ENCODE data around the gene RBP3.
A peak's percentile ranks its signal among the peaks of the same experiment; 100 is the strongest.
"Not testable (repeated sequence)": the region's sequence is repeated elsewhere in the genome, so short reads cannot be mapped to it uniquely, and the experiment has no call there.

Gene RBP3

GRCh38 chr10:47380341-47381102 is 32.4 kb downstream of the RBP3 start:
- DNase-seq (ENCODE audit: low spot score in 2 of 2) (no peak), ATAC-seq (no peak)
- Mint-ChIP-seq H3K9me3 (no peaks in the 10 kb centered on the region), H3K4me3 (no peak overlapping the region), H3K36me3 (no peaks in the 10 kb centered on the region), H3K27ac (no peak overlapping the region), H3K4me1 (peaks cover 24% of the 10 kb centered on the region)

- peaks cover 24% of the 10 kb centered on the region for H3K4me1 Mint-ChIP-seq
- no peak overlapping the region for H3K27ac Mint-ChIP-seq
- H3K9me3 Mint-ChIP-seq = no peaks in the 10 kb centered on the region
- DNase-seq (ENCODE audit: low spot score in 2 of 2) = no peak
- no peak for ATAC-seq
- H3K36me3 Mint-ChIP-seq = no peaks in the 10 kb centered on the region
- no peak overlapping the region for H3K4me3 Mint-ChIP-seq
Observed at GRCh38 chr10:47381103-47381395, 32.9 kb downstream of the RBP3 start.

DNA sequence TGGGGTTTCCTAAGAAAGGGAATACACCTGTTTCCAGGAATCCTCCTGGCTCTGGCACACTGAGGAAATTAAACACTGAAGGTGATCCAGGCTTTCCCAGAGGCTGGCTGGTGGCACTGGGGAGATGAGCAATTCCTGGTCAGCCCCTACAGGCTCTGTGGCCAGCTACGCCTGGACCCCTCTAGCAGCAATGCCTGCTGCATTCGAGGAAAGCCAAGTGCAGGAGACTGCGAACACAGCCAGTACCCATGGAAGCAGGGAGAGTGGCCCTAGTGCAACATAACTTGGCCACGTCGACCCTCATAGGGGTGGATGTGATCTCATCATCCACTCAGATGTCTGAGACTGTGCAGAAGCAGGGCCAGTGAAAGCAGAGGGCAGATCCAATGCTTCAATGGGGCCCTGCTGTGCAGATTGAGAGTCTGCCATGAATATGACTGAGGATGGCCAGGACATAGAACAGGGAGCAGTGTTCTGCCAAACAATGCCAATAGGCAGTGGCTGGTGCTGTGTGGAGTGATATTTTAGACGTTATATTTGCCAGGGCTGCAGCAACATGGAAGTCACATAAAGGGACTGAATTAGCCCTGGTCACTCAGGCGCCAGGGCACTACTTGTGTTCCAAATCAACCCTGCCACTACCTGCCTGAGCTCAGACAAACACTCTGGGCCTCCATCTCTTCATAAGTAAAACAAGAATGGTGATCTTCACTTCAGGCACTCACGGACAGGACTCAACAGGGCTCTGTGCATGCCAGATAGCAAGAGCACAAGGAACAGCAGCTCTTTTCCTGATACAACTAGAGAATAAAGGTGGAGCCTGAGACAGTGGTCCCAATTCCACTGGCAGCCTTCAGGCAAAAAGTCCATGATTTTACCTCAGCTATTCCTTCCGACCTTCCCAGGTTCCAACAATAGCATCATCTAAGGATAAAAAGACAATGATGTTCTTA is 33.5 kb downstream of the RBP3 start:
- Mint-ChIP-seq H3K4me1 (peaks cover 24% of the 10 kb centered on the region), H3K4me3 (no peak overlapping the region), H3K9me3 (no peaks in the 10 kb centered on the region), H3K36me3 (no peaks in the 10 kb centered on the region), H3K27ac (no peak overlapping the region)
- DNase-seq (ENCODE audit: low spot score in 2 of 2) = no peak
- no peak for ATAC-seq

DNA sequence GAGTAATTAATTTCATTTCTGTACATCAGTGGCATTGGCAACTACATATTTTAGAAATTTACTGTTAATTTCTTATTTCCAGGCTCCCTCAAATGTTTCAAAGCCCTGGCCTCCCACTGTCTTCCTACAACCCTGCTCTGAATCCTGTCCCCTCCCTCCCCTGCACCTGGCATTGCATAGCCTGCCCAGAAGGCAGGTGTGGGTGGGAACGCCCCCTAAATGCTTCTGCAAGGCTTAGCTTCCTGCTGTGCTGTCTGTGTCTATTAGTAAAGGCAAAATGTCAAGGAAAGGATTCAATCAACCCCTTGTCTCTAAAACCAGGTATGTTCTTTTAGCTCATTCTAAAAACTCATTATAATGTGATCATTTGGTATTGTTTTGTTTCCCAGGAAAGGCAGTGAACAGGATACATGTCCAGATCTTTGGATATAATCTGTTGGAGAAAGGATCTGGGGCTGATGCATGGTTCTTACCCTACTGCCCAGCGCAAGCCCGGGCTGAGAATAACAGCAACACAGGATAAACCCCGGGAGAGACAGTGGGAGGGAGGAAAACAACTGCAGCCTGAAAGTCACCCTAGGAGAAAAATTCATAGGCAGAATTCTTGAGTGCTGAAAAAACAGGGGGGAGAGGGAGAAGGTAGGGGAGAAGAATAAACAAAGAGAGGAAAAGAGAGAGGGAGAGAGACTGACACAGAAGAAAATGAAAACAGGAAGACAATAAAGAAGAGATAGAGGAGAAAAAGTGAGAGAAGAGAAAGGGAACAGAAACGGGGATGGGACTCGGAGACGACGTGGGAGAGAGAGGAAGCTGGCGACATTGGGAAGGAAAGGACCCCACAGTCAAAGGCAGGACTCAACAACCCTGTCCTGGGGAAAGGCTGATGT is 35.3 kb downstream of the RBP3 start:
- DNase-seq (ENCODE audit: low spot score in 2 of 2) (no peak), ATAC-seq (no peak)
- peaks cover 16% of the 10 kb centered on the region for H3K4me1 Mint-ChIP-seq
- no peak overlapping the region for H3K27ac Mint-ChIP-seq
- H3K36me3 Mint-ChIP-seq = no peaks in the 10 kb centered on the region
- H3K9me3 Mint-ChIP-seq = no peaks in the 10 kb centered on the region
- H3K4me3 Mint-ChIP-seq = peak overlapping the region; percentile 70

DNA sequence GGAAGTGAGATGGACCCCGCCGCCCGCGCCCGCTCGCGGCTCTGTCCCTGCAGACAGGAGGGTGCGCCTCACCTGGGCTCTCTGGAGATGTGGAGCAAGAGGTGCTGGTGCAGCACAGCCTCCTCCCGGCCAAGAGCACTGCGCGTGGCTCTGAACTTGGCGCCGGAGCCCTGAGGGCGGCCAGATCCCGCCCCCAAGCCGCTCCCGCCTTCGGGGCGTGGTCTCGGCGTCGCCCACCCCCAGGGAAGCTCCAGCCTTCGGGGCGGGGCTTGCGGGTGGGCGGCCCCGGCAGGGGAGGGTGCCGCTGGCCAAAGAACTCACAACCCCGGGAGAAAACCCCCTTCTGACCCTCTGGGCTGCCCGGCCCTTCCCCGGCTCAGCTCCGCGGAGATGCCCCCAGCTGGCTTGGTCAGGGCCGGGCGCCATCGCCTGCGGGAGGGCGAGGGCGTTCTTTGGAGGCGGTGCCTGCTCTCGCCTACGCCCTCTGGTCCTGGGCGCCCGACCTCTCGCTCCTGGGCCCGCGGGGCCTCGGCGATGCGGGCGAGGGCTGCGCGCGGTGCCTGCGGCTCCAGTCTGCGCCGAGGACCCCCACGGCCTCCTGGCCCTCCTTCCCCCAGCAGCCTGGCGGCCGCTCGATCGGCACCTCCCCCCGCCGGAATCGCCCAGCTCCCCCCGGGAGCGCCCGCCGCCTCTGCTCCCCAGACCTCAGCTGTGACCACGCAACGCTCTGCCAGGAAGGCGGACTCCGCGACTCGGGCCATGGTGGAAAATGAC is 36.2 kb downstream of the RBP3 start, which contains the start of gene ZNF488:
ZNF488 (minus strand) TSS at position 146 of the 774 bp plus-strand sequence. CDS start 15,464 bp downstream, outside the sequence.
- ATAC-seq (peak; percentile 87), DNase-seq (ENCODE audit: low spot score in 2 of 2) (peak; percentile 65 to 81)
- no peak within 1 kb of the TSS for H3K27ac Mint-ChIP-seq
- no peaks in the 10 kb centered on the region for H3K36me3 Mint-ChIP-seq
- no peaks in the 10 kb centered on the region for H3K9me3 Mint-ChIP-seq
- H3K4me3 Mint-ChIP-seq = peak within 1 kb of the TSS; percentile 70
- peaks cover 16% of the 10 kb centered on the region for H3K4me1 Mint-ChIP-seq

DNA sequence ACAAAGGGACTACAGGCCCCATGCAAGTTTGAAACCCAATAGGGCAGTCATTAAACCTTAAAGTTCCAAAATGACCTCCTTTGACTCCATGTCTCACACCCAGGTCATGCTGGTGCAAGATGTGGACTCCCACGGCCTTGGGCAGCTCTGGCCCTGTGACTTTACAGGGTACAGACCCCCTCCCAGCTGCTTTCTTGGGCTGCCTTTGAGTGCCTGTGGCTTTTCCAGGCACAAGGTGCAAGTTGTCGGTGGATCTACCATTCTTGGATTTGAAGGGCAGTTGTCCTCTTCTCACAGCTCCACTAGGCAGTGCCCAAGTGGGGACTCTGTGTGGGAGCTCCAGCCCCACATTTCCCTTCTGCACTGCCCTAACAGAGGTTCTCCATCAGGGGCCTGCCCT is 37.9 kb downstream of the RBP3 start:
- H3K9me3 Mint-ChIP-seq; H3K36me3 Mint-ChIP-seq; H3K4me3 Mint-ChIP-seq; DNase-seq (ENCODE audit: low spot score in 2 of 2); H3K27ac Mint-ChIP-seq; ATAC-seq: not testable (repeated sequence)
- H3K4me1 Mint-ChIP-seq = peaks cover 16% of the 10 kb centered on the region

DNA sequence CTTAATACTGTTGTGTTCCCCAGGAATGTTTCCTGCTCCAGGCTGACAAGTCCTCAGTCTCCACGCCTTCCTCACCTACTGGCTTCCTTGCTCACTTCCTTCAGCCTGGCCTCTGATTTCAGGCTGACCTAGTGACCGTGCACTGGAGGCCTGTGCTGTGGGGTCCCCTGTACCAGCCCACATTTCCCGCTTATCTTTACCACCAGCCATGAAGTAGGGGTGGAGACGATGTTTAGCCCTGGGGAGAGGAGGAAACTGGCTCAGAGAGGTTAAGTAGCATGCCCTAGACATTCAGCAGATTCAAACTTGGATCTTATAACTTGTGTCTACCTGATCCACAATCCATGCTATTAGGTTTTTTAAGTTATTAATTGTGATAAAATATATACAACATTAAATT is 40.7 kb downstream of the RBP3 start:
- DNase-seq (ENCODE audit: low spot score in 2 of 2) (no peak), ATAC-seq (no peak)
- H3K27ac Mint-ChIP-seq = no peak overlapping the region
- no peak overlapping the region for H3K4me3 Mint-ChIP-seq
- peaks cover 8% of the 10 kb centered on the region for H3K4me1 Mint-ChIP-seq
- no peaks in the 10 kb centered on the region for H3K9me3 Mint-ChIP-seq
- H3K36me3 Mint-ChIP-seq = no peaks in the 10 kb centered on the region

DNA sequence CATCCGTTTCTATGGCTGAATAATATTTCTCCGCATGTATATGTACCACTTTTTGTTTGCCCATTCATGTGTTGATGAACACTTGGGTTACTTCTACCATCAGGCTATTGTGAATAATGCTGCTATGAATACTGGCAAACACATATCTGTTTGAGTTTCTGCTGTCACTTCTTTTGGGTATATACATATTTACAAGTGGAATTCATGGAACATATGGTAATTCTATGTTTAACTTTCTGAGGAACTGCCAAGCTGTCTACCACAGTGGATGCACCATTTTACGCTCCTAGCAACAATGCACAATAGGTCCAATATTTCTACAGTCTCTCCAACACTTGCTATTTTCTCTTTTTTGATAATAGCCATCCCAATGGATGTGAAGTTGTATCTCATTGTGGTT is 41.5 kb downstream of the RBP3 start:
- DNase-seq (ENCODE audit: low spot score in 2 of 2) = no peak
- ATAC-seq = no peak
- Mint-ChIP-seq H3K9me3 (no peaks in the 10 kb centered on the region), H3K4me3 (no peak overlapping the region), H3K4me1 (peaks cover 4% of the 10 kb centered on the region), H3K36me3 (no peaks in the 10 kb centered on the region), H3K27ac (no peak overlapping the region)

DNA sequence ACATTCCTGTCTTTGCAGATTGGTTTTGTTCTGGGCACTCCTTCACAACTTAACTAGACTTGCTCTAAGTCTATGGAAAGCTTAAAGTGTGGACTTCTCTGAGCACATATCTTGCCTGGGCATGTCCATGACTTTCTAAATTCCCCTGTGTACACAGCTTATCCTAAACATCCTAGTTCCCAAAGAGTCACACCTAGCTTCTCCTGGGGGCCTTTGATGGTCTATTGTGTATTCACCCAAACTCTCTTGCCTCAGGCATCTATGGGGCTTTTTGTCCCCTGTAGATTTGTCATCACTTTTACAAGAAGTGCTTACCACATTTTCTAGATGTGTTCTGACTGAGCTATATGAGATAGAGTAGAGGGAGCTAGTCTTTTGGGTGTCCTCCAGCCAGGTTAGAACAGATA is 48.2 kb downstream of the RBP3 start:
- Mint-ChIP-seq H3K4me3 (no peak overlapping the region), H3K27ac (no peak overlapping the region), H3K36me3 (no peaks in the 10 kb centered on the region), H3K4me1 (no peaks in the 10 kb centered on the region), H3K9me3 (no peaks in the 10 kb centered on the region)
- ATAC-seq (peak; percentile 39), DNase-seq (ENCODE audit: low spot score in 2 of 2) (no peak)

DNA sequence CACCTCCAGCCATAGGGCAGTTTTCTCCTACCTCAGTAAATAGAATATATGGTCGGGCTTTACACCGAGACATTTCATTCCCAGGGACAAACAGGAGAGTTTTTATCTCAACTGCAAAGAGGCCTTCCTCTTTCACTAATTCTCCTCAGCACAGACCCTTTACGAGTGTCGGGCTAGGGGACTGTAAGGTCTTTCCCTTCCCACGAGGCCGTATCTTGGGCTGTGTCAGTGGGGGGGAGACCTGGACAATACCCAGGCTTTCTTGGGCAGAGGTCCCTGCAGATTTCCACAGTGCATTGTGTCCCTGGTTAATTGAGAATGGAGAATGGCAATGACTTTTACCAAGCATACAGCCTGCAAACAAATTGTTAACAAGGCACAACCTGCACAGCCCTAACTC is 49.1 kb downstream of the RBP3 start:
- Mint-ChIP-seq H3K4me3 (no peak overlapping the region), H3K4me1 (no peaks in the 10 kb centered on the region), H3K9me3 (no peaks in the 10 kb centered on the region), H3K27ac (no peak overlapping the region), H3K36me3 (no peaks in the 10 kb centered on the region)
- ATAC-seq = no peak
- DNase-seq (ENCODE audit: low spot score in 2 of 2) = no peak

GRCh38 chr10:47400251-47400650 is 52.1 kb downstream of the RBP3 start:
- ATAC-seq (no peak), DNase-seq (ENCODE audit: low spot score in 2 of 2) (peak in 1 of 2 donors; percentile 12)
- Mint-ChIP-seq H3K27ac (no peak overlapping the region), H3K36me3 (no peaks in the 10 kb centered on the region), H3K4me1 (no peaks in the 10 kb centered on the region), H3K4me3 (no peak overlapping the region), H3K9me3 (no peaks in the 10 kb centered on the region)

DNA sequence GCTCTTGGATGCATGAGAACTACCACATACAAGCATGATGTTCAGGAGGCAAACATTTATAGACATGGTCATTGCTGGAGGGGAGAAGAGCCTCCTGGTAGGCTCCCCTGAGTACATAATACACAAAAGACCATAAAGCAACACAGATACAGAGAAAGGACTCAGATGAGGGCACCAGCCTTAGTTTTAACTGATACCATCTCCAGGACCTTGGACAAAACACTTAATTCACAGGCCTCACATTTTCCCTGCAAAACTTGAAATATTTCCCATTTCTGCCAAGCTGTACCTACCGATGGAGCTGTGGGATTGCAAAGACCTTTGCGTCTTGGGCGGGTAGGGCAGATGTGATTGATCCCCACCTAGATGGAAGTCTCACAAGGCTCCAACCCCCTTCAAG is 52.6 kb downstream of the RBP3 start:
- no peak overlapping the region for H3K4me3 Mint-ChIP-seq
- H3K27ac Mint-ChIP-seq = no peak overlapping the region
- H3K9me3 Mint-ChIP-seq = no peaks in the 10 kb centered on the region
- DNase-seq (ENCODE audit: low spot score in 2 of 2) = no peak
- no peaks in the 10 kb centered on the region for H3K36me3 Mint-ChIP-seq
- no peak for ATAC-seq
- H3K4me1 Mint-ChIP-seq = no peaks in the 10 kb centered on the region

- DNase-seq (ENCODE audit: low spot score in 2 of 2) (peak in 1 of 2 donors; percentile 26), ATAC-seq (no peak)
- Mint-ChIP-seq H3K4me1 (no peaks in the 10 kb centered on the region), H3K4me3 (no peak overlapping the region), H3K9me3 (no peaks in the 10 kb centered on the region), H3K36me3 (no peaks in the 10 kb centered on the region), H3K27ac (no peak overlapping the region)
Observed at GRCh38 chr10:47401210-47401609, 53.0 kb downstream of the RBP3 start.

DNA sequence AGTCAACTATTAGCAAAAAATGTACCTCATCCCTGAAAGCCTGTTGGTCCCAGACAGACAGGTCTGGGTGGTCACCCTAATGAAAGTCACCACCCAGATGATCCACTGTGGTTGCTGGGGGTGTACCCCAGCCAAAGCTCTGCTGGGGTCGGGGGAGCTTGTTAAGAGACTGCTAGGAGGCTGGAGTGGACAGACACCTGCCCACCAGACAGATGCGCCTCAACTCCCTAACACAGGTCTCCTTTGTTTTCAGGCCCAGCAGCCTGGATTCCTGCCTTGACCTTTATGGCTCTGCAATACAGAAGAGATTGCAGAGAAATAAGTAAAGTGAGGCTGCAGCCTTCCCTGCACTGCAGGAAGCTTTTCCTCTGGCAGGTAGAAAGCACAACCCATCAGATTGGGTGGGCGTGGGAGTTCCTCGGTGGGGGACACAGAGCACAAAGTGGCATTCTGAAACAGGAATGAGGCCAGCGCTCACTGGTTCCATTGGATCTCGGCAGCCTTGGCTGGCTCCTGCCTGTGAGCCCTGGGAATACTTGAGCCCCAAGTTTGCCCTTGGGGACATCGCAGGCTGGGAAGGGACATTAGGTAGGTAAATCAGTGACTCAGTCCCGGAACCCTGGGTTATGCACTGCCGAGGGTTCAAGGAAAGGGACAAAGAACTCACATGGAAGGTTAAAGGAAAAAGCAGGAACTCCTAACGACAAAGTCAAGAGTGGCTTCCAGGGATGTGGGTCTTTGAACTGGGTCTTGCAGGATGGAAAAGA is 53.9 kb downstream of the RBP3 start:
- Mint-ChIP-seq H3K36me3 (no peaks in the 10 kb centered on the region), H3K4me1 (no peaks in the 10 kb centered on the region), H3K9me3 (no peaks in the 10 kb centered on the region), H3K27ac (no peak overlapping the region), H3K4me3 (no peak overlapping the region)
- DNase-seq (ENCODE audit: low spot score in 2 of 2) = peak in 1 of 2 donors; percentile 28
- ATAC-seq = no peak

Measured in stimulated activated effector memory CD8-positive, alpha-beta T cell treated with anti-CD3 and anti-CD28 coated beads, Interleukin-12 subunit alpha, Interleukin-12 subunit beta, amount 100 ng/mL, for 72 hours (primary cell).